Endothelial cell (in vitro differentiated cells): ENCODE measurements around the gene PDE6A. TPM values are rescaled to one million over a fixed set of nuclear protein-coding genes. Genes with fewer than 3 reads are reported as not detected.

ENCODE experiments used
- DNase-seq: peaks from one replicate; pipeline ENCODE4 v3.0.0; 2021; ENCODE audit warnings: low spot score
- H3K27ac Mint-ChIP-seq: one replicate; pipeline ENCODE4 v1.8.0; 2021; ENCODE audit warnings: mixed read lengths, inconsistent platforms; ENCODE audit not compliant: unreplicated experiment
- H3K27me3 Mint-ChIP-seq: one replicate; pipeline ENCODE4 v1.8.0; 2021; ENCODE audit warnings: mild to moderate bottlenecking, moderate library complexity, mixed read lengths, inconsistent platforms; ENCODE audit not compliant: unreplicated experiment
- H3K36me3 Mint-ChIP-seq: one replicate; pipeline ENCODE4 v1.8.0; 2021; ENCODE audit warnings: mild to moderate bottlenecking, low read depth, mixed read lengths, inconsistent platforms; ENCODE audit not compliant: unreplicated experiment
- H3K4me1 Mint-ChIP-seq: one replicate; pipeline ENCODE4 v1.8.0; 2021; ENCODE audit warnings: mild to moderate bottlenecking, mixed read lengths, inconsistent platforms; ENCODE audit not compliant: unreplicated experiment
- H3K4me3 Mint-ChIP-seq: one replicate; pipeline ENCODE4 v1.8.0; 2021; ENCODE audit warnings: mild to moderate bottlenecking, mixed read lengths, inconsistent platforms; ENCODE audit not compliant: unreplicated experiment
- H3K9me3 Mint-ChIP-seq: one replicate; pipeline ENCODE4 v1.8.0; 2021; ENCODE audit warnings: mixed read lengths, inconsistent platforms; ENCODE audit not compliant: unreplicated experiment
- CTCF ChIP-seq: fragments of 200-600 bp; sonication (generic); IDR thresholded peaks from one replicate; pipeline ENCODE4 v1.5.0; 2021; ENCODE audit warnings: antibody characterized with exemption; ENCODE audit not compliant: unreplicated experiment
- total RNA-seq: library from RNA; stranded (reverse); fragmentation: NEBNext Ultra II Directional; extraction: Animal tissue kit (Norgen Biotek cat#: 25700); gene quantifications from one replicate; pipeline ENCODE4 v1.2.1, GENCODE V29; 2021; ENCODE audit not compliant: unreplicated experiment

Gene PDE6A
- total RNA-seq, 1 donor from 2014 or later, result not detected

DNA sequence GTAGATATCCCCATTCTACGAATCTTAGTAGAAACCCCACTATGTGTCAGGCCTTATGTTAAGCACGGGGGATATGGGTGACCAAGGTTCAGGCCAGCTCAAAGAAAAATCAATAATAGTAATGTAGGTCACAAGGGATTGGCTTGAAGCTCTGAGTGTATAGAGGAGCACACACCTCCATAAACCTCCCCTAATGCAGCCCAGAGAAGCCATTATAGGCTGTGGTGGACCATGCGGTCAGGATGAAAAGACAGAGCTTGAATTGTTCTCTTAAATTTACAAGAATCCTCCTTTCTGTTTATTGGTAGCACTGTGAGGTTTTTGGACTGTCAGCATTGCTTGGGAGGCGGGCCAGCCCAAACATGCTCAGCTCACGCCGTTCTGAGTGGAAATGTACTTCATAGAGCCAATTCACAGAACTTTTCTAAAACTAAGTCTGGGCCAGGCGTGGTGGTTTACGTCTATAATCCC lies 9.1 kb downstream of the PDE6A start:
- H3K36me3 Mint-ChIP-seq, result no peaks in the 10 kb centered on the region
- TF ChIP-seq CTCF, result no peak
- H3K9me3 Mint-ChIP-seq, result no peaks in the 10 kb centered on the region

GRCh38 chr5:149932445-149933350 lies 11.9 kb downstream of the PDE6A start:
- TF ChIP-seq CTCF, result no peak
- no peak overlapping the region for H3K4me3 Mint-ChIP-seq
- H3K36me3 Mint-ChIP-seq, result no peaks in the 10 kb centered on the region
- peaks cover 2% of the 10 kb centered on the region for H3K27me3 Mint-ChIP-seq
- peak; percentile 20 for DNase-seq
- no peak overlapping the region for H3K27ac Mint-ChIP-seq
- H3K4me1 Mint-ChIP-seq, result peaks cover 20% of the 10 kb centered on the region
- H3K9me3 Mint-ChIP-seq, result no peaks in the 10 kb centered on the region

More for the DNA sequence above, 9.1 kb downstream of the PDE6A start:
- no peak overlapping the region for H3K4me3 Mint-ChIP-seq
- peaks cover 27% of the 10 kb centered on the region for H3K4me1 Mint-ChIP-seq
- DNase-seq, result no peak
- peaks cover 2% of the 10 kb centered on the region for H3K27me3 Mint-ChIP-seq
- no peak overlapping the region for H3K27ac Mint-ChIP-seq

DNA sequence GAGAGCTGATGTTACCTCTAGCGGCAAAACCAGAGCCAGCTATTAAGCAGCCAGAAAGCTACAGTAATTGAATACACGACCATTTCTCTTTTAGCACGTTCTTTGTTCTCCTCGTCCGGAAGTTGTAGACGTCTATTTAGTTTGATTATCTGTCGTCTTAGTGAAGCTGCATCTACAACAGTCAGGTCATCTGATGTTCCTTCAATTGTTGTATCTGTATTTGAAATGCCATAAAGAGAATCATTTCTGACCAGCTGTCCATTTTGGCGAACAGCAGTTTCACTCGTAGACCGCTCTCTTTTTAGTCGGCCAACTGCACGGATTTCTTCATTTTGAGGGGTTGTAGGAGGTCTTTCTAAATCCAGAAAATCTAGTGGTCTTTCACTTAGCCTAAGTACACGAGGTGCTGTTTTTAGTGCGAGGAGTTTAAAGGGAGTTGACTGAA lies 12.6 kb downstream of the PDE6A start:
- Mint-ChIP-seq H3K27ac (no peak overlapping the region), H3K36me3 (no peaks in the 10 kb centered on the region), H3K4me3 (no peak overlapping the region), H3K9me3 (no peaks in the 10 kb centered on the region), H3K4me1 (peaks cover 17% of the 10 kb centered on the region), H3K27me3 (no peaks in the 10 kb centered on the region)
- DNase-seq, result no peak
- TF ChIP-seq CTCF, result no peak

DNA sequence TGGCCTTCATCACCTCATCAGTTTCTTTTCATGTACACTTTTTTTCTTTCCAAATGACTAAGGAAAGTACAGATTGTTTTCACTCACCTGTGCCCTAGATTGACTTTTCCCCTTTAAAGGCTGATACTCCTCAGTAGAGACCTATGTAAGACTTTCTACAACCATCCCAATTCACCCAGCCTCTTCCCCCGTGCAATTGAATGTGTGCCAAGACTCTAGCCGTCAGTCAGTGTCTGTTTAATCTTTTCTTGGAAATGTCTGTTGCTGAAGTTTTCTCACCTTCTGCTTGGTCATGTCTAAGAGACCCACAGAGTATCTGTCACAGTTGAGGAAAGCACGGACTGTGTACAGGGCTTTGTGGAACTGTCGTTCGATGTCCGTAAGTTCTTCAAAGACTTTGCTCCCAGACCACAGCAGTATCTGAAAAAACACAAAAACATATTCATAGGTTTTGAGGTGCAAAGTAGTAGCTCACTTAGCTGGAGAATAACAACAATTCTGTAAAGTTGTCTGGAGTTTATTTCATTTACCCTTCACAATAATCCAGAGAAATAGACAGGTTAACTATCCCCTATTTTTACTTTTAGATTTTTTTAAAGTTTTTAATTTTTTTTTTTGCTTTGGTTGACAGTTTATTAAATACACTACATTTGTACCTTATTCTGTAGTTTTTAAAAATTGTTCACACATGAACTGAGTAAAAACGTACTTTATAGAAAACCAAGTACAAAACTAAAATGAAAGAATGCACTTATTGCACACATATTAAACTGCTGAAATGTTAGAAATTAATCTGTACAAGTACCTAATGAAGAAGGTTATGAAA lies 13.6 kb downstream of the PDE6A start:
- Mint-ChIP-seq H3K36me3 (no peaks in the 10 kb centered on the region), H3K9me3 (no peaks in the 10 kb centered on the region), H3K4me3 (no peak overlapping the region), H3K27me3 (no peaks in the 10 kb centered on the region), H3K4me1 (peaks cover 7% of the 10 kb centered on the region), H3K27ac (no peak overlapping the region)
- no peak for TF ChIP-seq CTCF
- DNase-seq, result no peak
